ENCODE results near the gene DLST. TPM values are rescaled to one million over a fixed set of nuclear protein-coding genes. Genes with fewer than 3 reads are reported as not detected.
A peak's percentile ranks its signal among the peaks of the same experiment; 100 is the strongest.
"Not testable (repeated sequence)": the region's sequence is repeated elsewhere in the genome, so short reads cannot be mapped to it uniquely, and the experiment has no call there.

Gene DLST
- total RNA-seq, 2 experiments from 2014 or later: 74.4 to 95.7 TPM

DNA sequence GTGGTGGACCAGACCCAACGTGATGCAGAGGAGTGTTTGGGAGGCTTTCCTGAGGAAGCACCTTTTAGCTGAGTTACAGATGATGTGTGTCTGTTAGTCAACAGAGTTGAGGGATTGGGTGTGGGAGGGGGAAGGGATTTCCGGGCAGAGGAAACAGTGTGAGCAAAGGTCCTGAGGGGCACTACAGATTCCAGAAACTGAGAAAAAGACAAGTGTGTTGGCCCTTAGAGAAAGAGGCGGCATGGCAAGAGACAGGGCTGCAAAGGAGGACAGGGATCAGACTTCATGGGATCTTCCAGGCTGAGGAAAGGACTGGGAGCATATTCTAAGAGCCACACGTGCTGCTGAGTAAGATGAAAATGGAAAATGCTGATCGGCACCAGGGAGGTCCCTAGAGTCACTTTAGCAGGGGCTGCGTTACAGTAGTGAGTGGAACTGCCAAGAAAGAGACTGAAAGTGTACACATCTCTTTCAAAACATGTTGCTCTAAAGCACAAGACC, 50.7 kb downstream of the DLST start:
- no peak overlapping the region for H3K4me3 ChIP-seq (ENCODE audit: low read depth, low read length, poor library complexity, severe bottlenecking)
- no TSS peak for BruUV-seq (replicated peaks)
- H3K79me2 ChIP-seq (ENCODE audit: insufficient read depth, low read depth, low read length): no peaks in the 10 kb centered on the region
- no peaks in the 10 kb centered on the region for H3K9me3 ChIP-seq (ENCODE audit: low read length)
- H3K27ac ChIP-seq (ENCODE audit: low read depth, low read length, poor library complexity, severe bottlenecking): no peak overlapping the region
- ChIA-PET CTCF (ENCODE audit: unreplicated experiment) (no interaction called here), POLR2A (interaction anchor here (1.7 kb wide), 1 partner anchor 10 kb away, joined by 8 read pairs; no protein-coding TSS in a partner anchor)
- intact Hi-C loops (cut with micrococcal nuclease; ENCODE audit: unreplicated experiment): no loop called here
- peaks cover 8% of the 10 kb centered on the region for H3K4me1 ChIP-seq (ENCODE audit: insufficient read depth, low read length, poor library complexity, severe bottlenecking)
- TF ChIP-seq EZH2phosphoT487 (IDR thresholded peaks at IDR 0.05; ENCODE audit: borderline replicate concordance, low read depth, low read length): no peak
- TF ChIP-seq, protein P1, sequence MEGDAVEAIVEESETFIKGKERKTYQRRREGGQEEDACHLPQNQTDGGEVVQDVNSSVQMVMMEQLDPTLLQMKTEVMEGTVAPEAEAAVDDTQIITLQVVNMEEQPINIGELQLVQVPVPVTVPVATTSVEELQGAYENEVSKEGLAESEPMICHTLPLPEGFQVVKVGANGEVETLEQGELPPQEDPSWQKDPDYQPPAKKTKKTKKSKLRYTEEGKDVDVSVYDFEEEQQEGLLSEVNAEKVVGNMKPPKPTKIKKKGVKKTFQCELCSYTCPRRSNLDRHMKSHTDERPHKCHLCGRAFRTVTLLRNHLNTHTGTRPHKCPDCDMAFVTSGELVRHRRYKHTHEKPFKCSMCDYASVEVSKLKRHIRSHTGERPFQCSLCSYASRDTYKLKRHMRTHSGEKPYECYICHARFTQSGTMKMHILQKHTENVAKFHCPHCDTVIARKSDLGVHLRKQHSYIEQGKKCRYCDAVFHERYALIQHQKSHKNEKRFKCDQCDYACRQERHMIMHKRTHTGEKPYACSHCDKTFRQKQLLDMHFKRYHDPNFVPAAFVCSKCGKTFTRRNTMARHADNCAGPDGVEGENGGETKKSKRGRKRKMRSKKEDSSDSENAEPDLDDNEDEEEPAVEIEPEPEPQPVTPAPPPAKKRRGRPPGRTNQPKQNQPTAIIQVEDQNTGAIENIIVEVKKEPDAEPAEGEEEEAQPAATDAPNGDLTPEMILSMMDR (conservative IDR thresholded peaks at IDR 0.05; ENCODE audit: low read length): no peak
- H2AFZ ChIP-seq (ENCODE audit: low read length): peak overlapping the region; percentile 55; the same call in 1 of the 2 replicates
- no peaks in the 10 kb centered on the region for H3K36me3 ChIP-seq (ENCODE audit: insufficient read depth, low read length)
- no peak for DNase-seq (ENCODE audit: low spot score)
- H4K20me1 ChIP-seq (ENCODE audit: insufficient read depth, low read length): no peaks in the 10 kb centered on the region
- no peaks in the 10 kb centered on the region for H3K9me2 ChIP-seq (ENCODE audit: insufficient read depth, low read length)
- peak overlapping the region; percentile 24; the same call in 1 of the 2 replicates for H3K4me2 ChIP-seq (ENCODE audit: low read length)

- H3K4me3 ChIP-seq (ENCODE audit: low read depth, low read length, poor library complexity, severe bottlenecking); CTCF ChIA-PET (ENCODE audit: unreplicated experiment); H3K4me1 ChIP-seq (ENCODE audit: insufficient read depth, low read length, poor library complexity, severe bottlenecking); H3K27ac ChIP-seq (ENCODE audit: low read depth, low read length, poor library complexity, severe bottlenecking); H3K36me3 ChIP-seq (ENCODE audit: insufficient read depth, low read length); POLR2A ChIA-PET; H3K9me2 ChIP-seq (ENCODE audit: insufficient read depth, low read length); H3K79me2 ChIP-seq (ENCODE audit: insufficient read depth, low read depth, low read length); BruUV-seq (replicated peaks); H3K9me3 ChIP-seq (ENCODE audit: low read length); intact Hi-C loops (cut with micrococcal nuclease; ENCODE audit: unreplicated experiment); DNase-seq (ENCODE audit: low spot score); H4K20me1 ChIP-seq (ENCODE audit: insufficient read depth, low read length): not testable (repeated sequence)
- H2AFZ ChIP-seq (ENCODE audit: low read length): peak overlapping the region; percentile 55; the same call in 1 of the 2 replicates
- H3K4me2 ChIP-seq (ENCODE audit: low read length): peak overlapping the region; percentile 24; the same call in 1 of the 2 replicates
These were observed 51.2 kb downstream of the DLST start for GRCh38 chr14:74932936-74933335.

GRCh38 chr14:74934041-74934440, 52.3 kb downstream of the DLST start:
- no peak overlapping the region for H3K27ac ChIP-seq (ENCODE audit: low read depth, low read length, poor library complexity, severe bottlenecking)
- DNase-seq (ENCODE audit: low spot score): no peak
- no TSS peak for BruUV-seq (replicated peaks)
- H3K36me3 ChIP-seq (ENCODE audit: insufficient read depth, low read length): no peaks in the 10 kb centered on the region
- H3K9me3 ChIP-seq (ENCODE audit: low read length): no peaks in the 10 kb centered on the region
- H4K20me1 ChIP-seq (ENCODE audit: insufficient read depth, low read length): no peaks in the 10 kb centered on the region
- CTCF ChIA-PET (ENCODE audit: unreplicated experiment): no interaction called here
- no peaks in the 10 kb centered on the region for H3K79me2 ChIP-seq (ENCODE audit: insufficient read depth, low read depth, low read length)
- POLR2A ChIA-PET: interaction anchor here (0.6 to 0.7 kb wide), 3 partner anchors 11 to 664 kb away, joined by 3 read pairs; partner anchors contain the start of gene RPS6KL1
- no peak overlapping the region for H3K4me3 ChIP-seq (ENCODE audit: low read depth, low read length, poor library complexity, severe bottlenecking)
- TF ChIP-seq, protein P1 (conservative IDR thresholded peaks at IDR 0.05; ENCODE audit: low read length): no peak
- TF ChIP-seq EZH2phosphoT487 (IDR thresholded peaks at IDR 0.05; ENCODE audit: borderline replicate concordance, low read depth, low read length): no peak
- no peak overlapping the region for H2AFZ ChIP-seq (ENCODE audit: low read length)
- intact Hi-C loops (cut with micrococcal nuclease; ENCODE audit: unreplicated experiment): no loop called here
- no peaks in the 10 kb centered on the region for H3K9me2 ChIP-seq (ENCODE audit: insufficient read depth, low read length)
- H3K4me1 ChIP-seq (ENCODE audit: insufficient read depth, low read length, poor library complexity, severe bottlenecking): peaks cover 10% of the 10 kb centered on the region
- no peak overlapping the region for H3K4me2 ChIP-seq (ENCODE audit: low read length)

Measured in OCI-LY7 (cell line).